NK-92 (cell line): ENCODE results near the gene CDK5RAP3.
"Not testable (repeated sequence)": the region's sequence is repeated elsewhere in the genome, so short reads cannot be mapped to it uniquely, and the experiment has no call there.

Experiments used
- DNase-seq: peaks from one replicate; lab custom pipeline; 2025; ENCODE audit not compliant: unreplicated experiment; lab: John Stamatoyannopoulos, UW

Gene CDK5RAP3

DNA sequence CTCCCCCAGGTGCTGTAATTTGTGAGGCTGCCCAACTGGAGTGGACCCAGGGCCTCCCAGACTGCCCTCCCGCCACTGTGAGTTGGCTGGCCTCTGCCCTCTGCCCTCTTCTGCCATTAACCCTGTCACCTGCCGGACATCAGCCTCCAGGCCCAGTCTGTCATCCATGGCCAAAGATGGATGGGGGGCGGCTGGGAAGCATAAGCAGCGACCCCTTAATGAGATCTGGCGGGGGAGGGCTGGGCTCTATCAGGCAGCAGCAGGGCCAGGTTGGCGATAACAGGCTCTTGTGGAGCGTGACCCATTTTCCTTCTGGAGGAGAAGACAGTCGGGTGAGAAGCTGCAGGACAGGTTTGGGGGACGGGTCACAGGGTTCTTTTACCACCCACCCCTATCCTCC lies 25.3 kb downstream of the CDK5RAP3 start:
- DNase-seq: no peak

GRCh38 chr17:47997586-47997985 lies 26.7 kb downstream of the CDK5RAP3 start:
- no peak for DNase-seq

DNA sequence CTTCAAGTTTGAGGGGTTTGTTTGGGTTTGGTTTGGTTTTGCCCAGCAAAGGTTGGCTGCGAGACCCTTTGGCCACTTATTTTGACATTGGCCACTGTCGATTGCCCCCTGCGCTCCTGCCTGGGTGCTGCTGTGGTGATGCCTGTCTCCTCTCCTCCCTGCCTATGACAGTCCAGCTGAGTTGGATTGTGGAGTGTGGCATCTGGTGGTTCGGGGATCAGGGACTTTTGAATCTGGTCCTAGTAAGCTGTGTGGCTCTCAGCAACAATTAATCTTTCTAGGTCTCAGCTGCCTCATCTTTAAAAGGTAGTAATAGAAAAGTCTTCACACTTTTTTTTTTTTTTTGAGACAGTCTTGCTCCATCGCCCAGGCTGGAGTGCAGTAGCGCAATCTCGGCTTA lies 27.1 kb downstream of the CDK5RAP3 start:
- no peak for DNase-seq

- no peak for DNase-seq
These were observed 28.7 kb downstream of the CDK5RAP3 start for GRCh38 chr17:47999582-47999981.

- no peak for DNase-seq
These were observed 30.3 kb downstream of the CDK5RAP3 start for GRCh38 chr17:48001197-48001596.

DNA sequence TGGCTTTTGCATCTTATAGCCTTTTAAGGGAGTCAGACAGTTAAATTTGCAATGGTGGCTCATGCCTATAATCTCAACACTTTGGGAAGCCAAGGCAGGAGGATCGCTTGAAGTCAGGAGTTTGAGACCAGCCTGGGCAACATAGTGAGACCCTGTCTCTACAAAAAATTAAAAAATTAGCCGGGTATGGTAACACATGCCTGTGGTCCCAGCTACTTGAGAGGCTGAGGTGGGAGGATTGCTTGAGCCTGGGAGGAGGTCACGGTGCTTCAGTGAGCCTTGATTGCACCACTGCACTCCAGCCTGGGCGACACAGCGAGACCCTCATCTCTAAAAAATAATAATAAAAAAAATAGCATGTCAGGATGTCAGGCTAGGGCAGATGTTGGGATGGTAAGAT lies 30.7 kb downstream of the CDK5RAP3 start:
- DNase-seq: not testable (repeated sequence)

DNA sequence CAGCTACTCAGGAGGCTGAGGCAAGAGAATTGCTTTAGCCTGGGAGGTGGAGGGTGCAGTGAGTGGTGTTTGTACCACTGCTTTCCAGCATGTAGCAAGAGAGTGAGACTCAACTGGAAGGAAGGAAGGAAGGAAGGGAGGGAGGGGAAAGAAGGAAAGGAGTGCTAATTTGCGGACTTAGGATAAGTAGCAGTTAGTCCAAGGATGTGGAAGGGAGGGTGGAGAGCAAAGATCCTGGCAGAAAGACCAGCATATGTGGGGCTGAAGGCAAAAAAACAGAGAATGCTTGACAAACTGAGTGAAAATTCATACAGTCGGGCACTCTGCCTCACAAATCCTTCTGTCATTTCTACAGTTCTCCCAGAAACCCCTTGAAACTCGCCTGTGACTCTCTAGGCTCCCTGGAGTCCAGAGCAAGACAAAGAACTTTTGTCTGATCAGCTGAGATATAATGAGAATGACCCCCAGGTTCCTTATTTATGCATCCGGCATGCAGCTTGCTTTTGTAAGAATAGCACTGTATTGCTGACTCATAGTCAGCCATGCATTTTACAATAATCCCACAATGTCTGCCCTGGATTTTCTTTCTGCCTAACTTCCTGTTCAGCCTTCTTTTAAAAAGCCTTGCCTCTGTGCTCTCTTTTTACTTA lies 31.5 kb downstream of the CDK5RAP3 start:
- no peak for DNase-seq

- no peak for DNase-seq
These were observed 32.1 kb downstream of the CDK5RAP3 start for GRCh38 chr17:48002916-48003416.

DNA sequence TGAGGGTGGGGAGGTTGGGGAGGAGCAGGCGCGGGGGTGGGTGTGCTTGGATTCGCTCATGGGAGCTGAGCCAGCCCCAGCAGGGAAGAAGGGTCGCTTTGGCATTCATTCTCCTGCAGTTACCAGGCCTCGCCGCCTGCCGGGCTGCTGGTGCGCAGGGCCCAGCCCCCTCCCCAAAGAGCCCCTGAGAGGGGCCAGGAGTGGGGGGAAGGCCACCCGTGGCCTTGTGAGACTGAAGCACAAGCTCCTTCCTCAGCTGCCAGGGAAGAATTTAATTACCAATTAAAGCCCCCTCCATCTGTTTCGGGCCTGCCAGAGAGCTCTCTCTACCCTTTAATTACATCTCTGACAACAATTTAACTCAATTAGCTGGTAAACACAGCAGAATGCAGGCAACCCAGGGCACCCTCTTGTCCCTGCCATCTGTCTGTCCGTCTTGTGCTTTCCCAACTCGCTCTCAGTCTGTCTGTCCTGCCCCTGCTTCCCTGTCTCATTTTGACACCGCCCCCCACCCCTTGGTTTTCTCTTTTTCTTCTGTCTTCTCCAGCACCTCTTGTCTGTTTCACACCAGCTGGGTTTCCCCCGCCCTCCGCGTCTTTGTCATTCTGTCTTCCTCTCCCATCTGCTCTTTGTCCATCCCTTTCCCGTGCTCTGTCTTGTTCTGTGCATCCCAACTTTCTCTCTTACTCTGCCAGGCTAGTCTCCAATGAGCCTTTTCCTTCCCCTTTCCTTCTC lies 32.7 kb downstream of the CDK5RAP3 start:
- no peak for DNase-seq

GRCh38 chr17:48004983-48005382 lies 34.1 kb downstream of the CDK5RAP3 start:
- DNase-seq: no peak

- no peak for DNase-seq
These were observed 36.2 kb downstream of the CDK5RAP3 start for GRCh38 chr17:48006936-48007709.

- no peak for DNase-seq
These were observed 39.3 kb downstream of the CDK5RAP3 start for GRCh38 chr17:48010193-48010592.

DNA sequence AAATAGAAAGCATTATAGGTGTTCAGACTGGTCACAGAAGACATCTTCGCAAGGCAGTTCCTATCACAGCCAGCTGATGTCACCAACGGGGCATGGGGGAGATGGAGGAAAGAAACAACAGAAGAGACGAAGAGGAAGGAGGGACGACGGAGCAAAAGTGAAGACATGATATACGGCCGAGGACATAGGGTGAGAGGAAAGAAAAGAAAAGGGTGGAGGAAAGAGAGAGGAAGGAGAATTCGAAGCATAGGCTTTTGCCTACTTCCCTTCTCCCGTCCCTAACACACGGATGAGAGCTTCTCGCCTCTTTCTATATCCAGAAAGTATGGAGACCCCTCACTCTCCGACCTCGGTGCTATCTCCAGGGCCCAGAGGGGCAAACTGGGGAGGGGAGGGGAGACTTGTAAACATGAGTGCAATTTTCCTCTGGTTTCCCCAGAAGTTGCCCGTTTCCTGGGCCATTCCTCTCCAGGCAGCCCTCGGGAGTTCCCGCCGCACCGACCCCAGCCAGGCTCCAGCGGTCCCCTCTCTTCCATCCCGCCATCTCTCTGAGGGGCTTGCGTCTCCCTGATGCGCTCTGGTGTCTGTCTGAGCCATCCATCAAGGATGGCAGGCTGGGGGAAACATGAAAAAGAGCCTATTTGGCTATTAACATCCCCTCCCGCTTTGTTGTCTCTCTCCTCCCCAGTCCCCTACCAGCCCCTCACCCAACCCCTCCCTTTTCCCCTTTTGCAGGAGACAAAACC lies 40.7 kb downstream of the CDK5RAP3 start:
- DNase-seq: no peak

DNA sequence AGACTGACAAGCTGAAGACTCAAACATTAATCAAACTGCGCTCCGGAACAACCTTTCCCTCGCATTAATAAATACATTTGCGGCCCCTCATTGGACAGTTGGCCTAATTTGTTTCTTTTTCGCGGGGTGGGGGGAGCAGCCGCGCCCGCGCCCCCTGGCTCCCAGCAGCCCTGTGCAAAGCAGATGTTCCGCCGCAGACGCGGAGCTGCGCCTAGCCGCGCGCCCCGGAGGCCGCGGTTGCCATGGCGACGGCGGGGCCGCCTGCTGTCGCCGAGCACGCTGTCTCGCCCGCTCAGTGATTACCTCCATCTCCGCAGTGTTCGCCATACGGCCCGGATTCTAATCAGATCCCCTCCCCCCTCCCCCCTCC lies 41.2 kb downstream of the CDK5RAP3 start:
- DNase-seq: no peak

DNA sequence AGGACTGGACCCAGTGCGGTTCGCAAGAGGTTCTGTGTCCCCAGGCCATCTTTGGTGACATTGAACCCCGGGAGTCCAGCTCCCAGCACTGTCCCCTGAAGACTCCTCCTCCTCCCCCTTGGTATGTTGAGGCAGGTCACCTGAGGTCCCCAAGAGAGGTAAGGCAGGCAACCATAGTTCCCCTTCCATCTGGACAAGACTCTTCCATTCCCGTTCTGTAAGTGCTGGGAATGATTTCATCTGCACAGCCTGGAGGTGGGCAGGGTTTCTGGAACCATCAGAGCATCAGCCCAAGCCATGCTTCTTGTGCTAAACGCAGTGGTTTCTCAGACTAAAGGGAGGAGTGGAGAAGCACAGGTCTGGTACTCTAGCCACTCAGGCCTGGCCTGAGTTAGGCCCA lies 41.7 kb downstream of the CDK5RAP3 start:
- no peak for DNase-seq

GRCh38 chr17:48013876-48014594 lies 43.1 kb downstream of the CDK5RAP3 start:
- DNase-seq: no peak

DNA sequence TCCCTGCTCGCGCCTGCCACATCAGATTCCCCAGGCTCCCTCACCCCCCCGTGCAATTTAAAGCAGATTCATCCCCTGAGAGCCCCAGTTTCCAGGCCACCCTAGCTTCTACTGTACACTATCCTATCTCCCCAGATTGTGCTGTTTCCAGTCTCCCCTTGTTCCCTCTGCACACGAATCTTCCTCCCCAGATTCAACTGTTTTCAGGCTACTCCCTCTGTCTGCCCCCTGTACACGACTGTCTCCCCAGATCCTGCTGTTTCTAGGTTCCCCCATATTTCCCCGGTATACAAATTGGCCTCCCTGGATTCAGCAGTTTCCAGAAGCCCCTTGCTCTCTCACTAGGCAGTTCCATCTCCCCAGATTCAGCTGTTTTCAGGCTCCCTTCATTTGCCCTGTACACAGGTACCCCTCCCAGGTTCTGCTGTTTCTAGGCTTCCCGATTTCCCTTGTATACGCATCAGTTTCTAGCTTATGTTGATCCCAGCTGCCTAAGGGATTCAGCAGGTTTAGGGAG lies 43.7 kb downstream of the CDK5RAP3 start:
- DNase-seq: no peak

DNA sequence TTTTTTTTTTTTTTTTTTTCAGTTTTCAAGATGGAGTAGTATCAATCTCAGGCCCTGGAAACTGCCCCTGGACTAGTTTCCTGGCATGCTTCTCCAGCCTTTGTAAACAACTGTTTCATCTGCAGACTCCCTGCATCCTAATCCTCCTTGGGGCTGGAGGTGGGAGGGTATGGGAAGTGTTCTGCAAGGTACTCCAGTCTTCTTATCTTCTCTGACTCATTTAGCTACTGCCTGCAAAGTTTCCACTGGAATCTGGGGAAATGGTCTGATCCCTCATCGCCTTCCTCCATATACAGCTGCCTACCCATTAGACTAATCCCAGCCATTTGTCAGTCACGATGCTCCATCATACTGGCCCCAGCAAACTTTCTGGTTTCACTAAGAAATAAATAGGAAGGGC lies 45.2 kb downstream of the CDK5RAP3 start:
- DNase-seq: no peak

DNA sequence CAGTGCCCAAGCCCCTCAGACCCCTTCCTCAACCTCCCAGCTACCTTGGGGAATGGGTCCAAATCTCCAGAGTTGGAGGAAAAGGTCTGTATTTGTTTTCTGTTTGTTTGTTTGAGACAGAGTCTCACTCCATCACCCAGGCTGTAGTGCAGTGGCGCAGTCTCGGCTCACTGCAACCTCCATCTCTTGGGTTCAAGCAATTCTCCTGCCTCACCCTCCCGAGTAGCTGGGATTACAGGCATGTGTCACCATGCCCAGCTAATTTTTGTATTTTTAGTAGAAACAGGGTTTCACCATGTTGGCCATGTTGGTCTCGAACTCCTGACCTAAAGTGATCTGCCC lies 46.9 kb downstream of the CDK5RAP3 start:
- not testable (repeated sequence) for DNase-seq

GRCh38 chr17:48021934-48022333 lies 51.0 kb downstream of the CDK5RAP3 start:
- DNase-seq: no peak
